SK-N-SH (cell line): ENCODE measurements around the gene DCDC1. TPM values are rescaled to one million over a fixed set of nuclear protein-coding genes. Genes with fewer than 3 reads are reported as not detected.
A peak's percentile ranks its signal among the peaks of the same experiment; 100 is the strongest.

Source experiments
- CTCF ChIA-PET: fragments of 300-600, 350-600 bp; formaldehyde crosslinking; extraction: SDS; loops from one replicate; lab custom pipeline; 2021; lab: Yijun Ruan, JAX
- POLR2A ChIA-PET: fragments of 350-600 bp; sonication (Branson Sonifier 250); formaldehyde crosslinking; extraction: SDS; loops from one replicate; lab custom pipeline; 2020; ENCODE audit warnings: antibody characterized with exemption, inconsistent platforms; lab: Yijun Ruan, JAX
- DNase-seq: peaks from one replicate; pipeline ENCODE4 v3.0.0; 2012
- H2AFZ ChIP-seq: fragments of 200-600 bp; sonication (generic); 2 replicates; pipeline ENCODE4 v1.8.1; 2016; ENCODE audit warnings: antibody characterized with exemption, mild to moderate bottlenecking, low read depth
- H3F3A ChIP-seq: fragments of 200-600 bp; sonication (generic); replicated peaks from 2 replicates; pipeline ENCODE3; 2016; ENCODE audit warnings: antibody characterized with exemption, mild to moderate bottlenecking; ENCODE audit not compliant: insufficient read depth
- H3K27ac ChIP-seq, 2 experiments: fragments of 200-500 bp in 1 of 2; fragments of 200-600 bp in 1 of 2; sonication (Bioruptor generic) in 1 of 2; sonication (generic), shearing (Covaris generic) in 1 of 2; 2 replicates each; pipeline versions ENCODE4 v1.5.1 to v1.6.1; 2014 to 2016; ENCODE audit warnings: low read depth in 2 of 2, inconsistent platforms in 1 of 2, low read length in 1 of 2, mild to moderate bottlenecking in 1 of 2, mixed read lengths in 1 of 2
- H3K27me3 ChIP-seq: fragments of 200-600 bp; sonication (generic), shearing (Covaris generic); 2 replicates; pipeline ENCODE4 v1.6.1; 2016; ENCODE audit warnings: mixed run types; ENCODE audit not compliant: insufficient read depth
- H3K36me3 ChIP-seq, 2 experiments: fragments of 200-500 bp in 1 of 2; fragments of 200-600 bp in 1 of 2; sonication (Bioruptor generic) in 1 of 2; sonication (generic) in 1 of 2; replicated peaks in 1 of 2; 2 replicates each; pipeline versions ENCODE3 to v1.5.1; 2014 to 2016; ENCODE audit warnings: low read length in 1 of 2, mild to moderate bottlenecking in 1 of 2; ENCODE audit not compliant: insufficient read depth in 2 of 2, control insufficient read depth in 1 of 2
- H3K4me1 ChIP-seq, 2 experiments: fragments of 200-500 bp in 1 of 2; fragments of 200-600 bp in 1 of 2; sonication (Bioruptor generic) in 1 of 2; sonication (generic), shearing (Covaris generic) in 1 of 2; 2 replicates each; pipeline versions ENCODE4 v1.5.1 to v1.6.1; 2014 to 2016; ENCODE audit warnings: low read depth in 1 of 2, low read length in 1 of 2, mixed run types in 1 of 2; ENCODE audit not compliant: insufficient read depth in 2 of 2, control insufficient read depth in 1 of 2
- H3K4me2 ChIP-seq: fragments of 200-600 bp; sonication (generic), shearing (Covaris generic); 2 replicates; pipeline ENCODE4 v1.6.1; 2017; ENCODE audit warnings: mixed run types
- H3K4me3 ChIP-seq, 2 experiments: fragments of 200-500 bp in 1 of 2; fragments of 200-600 bp in 1 of 2; sonication (Bioruptor generic) in 1 of 2; sonication (generic), shearing (Covaris generic) in 1 of 2; 2 replicates each; pipeline versions ENCODE4 v1.5.1 to v1.8.1; 2014 to 2016; ENCODE audit warnings: low read depth in 2 of 2, inconsistent platforms in 1 of 2, low read length in 1 of 2, mild to moderate bottlenecking in 1 of 2, mixed read lengths in 1 of 2, moderate library complexity in 1 of 2
- H3K79me2 ChIP-seq: fragments of 200-600 bp; sonication (generic); 2 replicates; pipeline ENCODE4 v1.8.1; 2017; ENCODE audit warnings: mild to moderate bottlenecking; ENCODE audit not compliant: insufficient read depth
- H3K9ac ChIP-seq: fragments of 200-600 bp; sonication (generic); 2 replicates; pipeline ENCODE4 v1.6.1; 2017; ENCODE audit warnings: mixed run types
- H3K9me2 ChIP-seq: fragments of 200-600 bp; sonication (generic); 2 replicates; pipeline ENCODE4 v1.6.1; 2017; ENCODE audit warnings: mixed run types
- H3K9me3 ChIP-seq: fragments of 200-600 bp; sonication (generic); 2 replicates; pipeline ENCODE4 v1.6.1; 2017; ENCODE audit warnings: mixed run types, mild to moderate bottlenecking, moderate library complexity
- H4K20me1 ChIP-seq: fragments of 200-600 bp; sonication (generic); 2 replicates; pipeline ENCODE4 v1.6.1; 2017; ENCODE audit warnings: mild to moderate bottlenecking, mixed run types; ENCODE audit not compliant: insufficient read depth
- CHD2 ChIP-seq: fragments of 150-350 bp; IDR thresholded peaks from 2 replicates; pipeline ENCODE4 v1.6.1; 2018; ENCODE audit warnings: low read length; ENCODE audit not compliant: partially characterized antibody
- ELF1 ChIP-seq: IDR thresholded peaks from 2 replicates; pipeline ENCODE4 v1.4.0; 2012
- EP300 ChIP-seq, 2 experiments: IDR thresholded peaks; 2 replicates each; pipeline versions ENCODE4 v1.4.0 to v1.6.1; 2012; ENCODE audit warnings: borderline replicate concordance in 1 of 2, low read depth in 1 of 2, low read length in 1 of 2
- EZH2phosphoT487 ChIP-seq: fragments of 200-600 bp; sonication (generic); IDR thresholded peaks from 2 replicates; pipeline ENCODE4 v1.6.1; 2017; ENCODE audit warnings: low read depth, mixed run types, mild to moderate bottlenecking, antibody characterized with exemption, moderate library complexity, borderline replicate concordance
- FOSL2 ChIP-seq: IDR thresholded peaks from 2 replicates; pipeline ENCODE4 v1.4.0; 2012; ENCODE audit warnings: low read depth, mild to moderate bottlenecking, moderate library complexity, borderline replicate concordance
- FOXJ3 ChIP-seq: sonication (generic); formaldehyde crosslinking; IDR thresholded peaks from 2 replicates; pipeline ENCODE4 v1.5.1; 2020; ENCODE audit warnings: mild to moderate bottlenecking, missing genetic modification reagents
- FOXM1 ChIP-seq: IDR thresholded peaks from 2 replicates; pipeline ENCODE4 v1.4.0; 2012; ENCODE audit warnings: low read depth, mild to moderate bottlenecking
- GABPA ChIP-seq: IDR thresholded peaks from 2 replicates; pipeline ENCODE4 v1.4.0; 2012; ENCODE audit warnings: low read depth, mild to moderate bottlenecking
- GATA2 ChIP-seq: sonication (generic); formaldehyde crosslinking; IDR thresholded peaks from 2 replicates; pipeline ENCODE4 v1.5.0; 2020; ENCODE audit warnings: mild to moderate bottlenecking, missing genetic modification reagents
- JUND ChIP-seq: IDR thresholded peaks from 2 replicates; pipeline ENCODE4 v1.4.0; 2012
- MXI1 ChIP-seq: IDR thresholded peaks from 2 replicates; pipeline ENCODE4 v1.6.1; 2012; ENCODE audit warnings: mild to moderate bottlenecking, low read depth, low read length, improper control_type of control experiment
- NFIC ChIP-seq: IDR thresholded peaks from 2 replicates; pipeline ENCODE4 v1.4.0; 2012; ENCODE audit warnings: borderline replicate concordance
- NRF1 ChIP-seq: IDR thresholded peaks from 2 replicates; pipeline ENCODE4 v1.6.1; 2012; ENCODE audit warnings: low read depth, mild to moderate bottlenecking, low read length
- POLR2AphosphoS5 ChIP-seq: IDR thresholded peaks from 2 replicates; pipeline ENCODE4 v1.6.1; 2012; ENCODE audit warnings: low read depth, low read length
- RAD21 ChIP-seq: IDR thresholded peaks from 2 replicates; pipeline ENCODE4 v1.6.1; 2012; ENCODE audit warnings: mild to moderate bottlenecking, low read length
- RCOR1 ChIP-seq: fragments of 150-350 bp; IDR thresholded peaks from 2 replicates; pipeline ENCODE4 v1.6.1; 2017; ENCODE audit warnings: antibody characterized with exemption, low read length
- RFX5 ChIP-seq: IDR thresholded peaks from 2 replicates; pipeline ENCODE4 v1.6.1; 2012; ENCODE audit warnings: mild to moderate bottlenecking, improper control_type of control experiment, low read length
- SIN3A ChIP-seq: IDR thresholded peaks from 2 replicates; pipeline ENCODE4 v1.6.1; 2012; ENCODE audit warnings: low read depth, mild to moderate bottlenecking, low read length, moderate library complexity, borderline replicate concordance
- SMC3 ChIP-seq: IDR thresholded peaks from 2 replicates; pipeline ENCODE4 v1.6.1; 2012; ENCODE audit warnings: low read depth, low read length, improper control_type of control experiment
- USF1 ChIP-seq: IDR thresholded peaks from 2 replicates; pipeline ENCODE4 v1.4.0; 2012; ENCODE audit warnings: low read depth, borderline replicate concordance
- USF2 ChIP-seq: fragments of 150-350 bp; IDR thresholded peaks from 2 replicates; pipeline ENCODE4 v1.6.1; 2017; ENCODE audit warnings: antibody characterized with exemption, low read length, low read depth, borderline replicate concordance
- whole genome bisulfite sequencing: methylation state at CpG from one replicate; pipeline ENCODE4 v1.1.6; 2017; ENCODE audit warnings: low lambda C conversion rate; 5-methylcytosine and 5-hydroxymethylcytosine counted together
- polyA plus RNA-seq, 3 experiments: library from polyadenylated mRNA; depleted of rRNA; stranded (reverse); fragments of >200 nt; gene quantifications; 2 replicates each; pipeline ENCODE4 v1.2.3, GENCODE V29; 2012
- TF ChIP-seq, protein P1 (sequence below): IDR thresholded peaks from 2 replicates; pipeline ENCODE4; 2012

Gene DCDC1
- polyA plus RNA-seq, 1 of the 3 experiments (the other 2 are of a cell fraction) = 0.12 TPM

- ChIA-PET POLR2A (no interaction called here), CTCF (interaction anchor here (1.7 to 2.5 kb wide), 3 partner anchors 12 to 40 kb away, joined by 4 to 9 read pairs (median 8); no protein-coding TSS in a partner anchor)
- Histone ChIP-seq H3K79me2 (no peaks in the 10 kb centered on the region), H3K9ac (no peak overlapping the region), H3F3A (no peaks in the 10 kb centered on the region), H4K20me1 (no peaks in the 10 kb centered on the region), H3K4me3 (no peak overlapping the region), H3K36me3 (no peaks in the 10 kb centered on the region), H3K4me2 (no peak overlapping the region), H3K4me1 (peaks cover 0 to 19% of the 10 kb centered on the region in 2 experiments; a peak in 2 of 4 replicates), H2AFZ (no peak overlapping the region), H3K27me3 (no peaks in the 10 kb centered on the region), H3K9me3 (no peaks in the 10 kb centered on the region), H3K27ac (no peak overlapping the region), H3K9me2 (no peaks in the 10 kb centered on the region)
- 26% methylated on average over 3 of the region's 3 CpGs for WGBS
- no peak for TF ChIP-seq GABPA
- TF ChIP-seq NFIC = no peak
- TF ChIP-seq RFX5 = no peak
- no peak for TF ChIP-seq FOSL2
- no peak for TF ChIP-seq JUND
- no peak for TF ChIP-seq ELF1
- TF ChIP-seq RCOR1 = no peak
- TF ChIP-seq FOXM1 = no peak
- no peak for TF ChIP-seq RAD21
- TF ChIP-seq, protein P1, sequence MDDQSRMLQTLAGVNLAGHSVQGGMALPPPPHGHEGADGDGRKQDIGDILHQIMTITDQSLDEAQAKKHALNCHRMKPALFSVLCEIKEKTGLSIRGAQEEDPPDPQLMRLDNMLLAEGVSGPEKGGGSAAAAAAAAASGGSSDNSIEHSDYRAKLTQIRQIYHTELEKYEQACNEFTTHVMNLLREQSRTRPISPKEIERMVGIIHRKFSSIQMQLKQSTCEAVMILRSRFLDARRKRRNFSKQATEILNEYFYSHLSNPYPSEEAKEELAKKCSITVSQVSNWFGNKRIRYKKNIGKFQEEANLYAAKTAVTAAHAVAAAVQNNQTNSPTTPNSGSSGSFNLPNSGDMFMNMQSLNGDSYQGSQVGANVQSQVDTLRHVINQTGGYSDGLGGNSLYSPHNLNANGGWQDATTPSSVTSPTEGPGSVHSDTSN = no peak
- no peak for TF ChIP-seq EZH2phosphoT487
- TF ChIP-seq GATA2 (CRISPR knock-in tag) = no peak
- TF ChIP-seq NRF1 = no peak
- no peak for TF ChIP-seq CHD2
- no peak for DNase-seq
Observed at GRCh38 chr11:30873924-30874610, 495.5 kb downstream of the DCDC1 start.

DNA sequence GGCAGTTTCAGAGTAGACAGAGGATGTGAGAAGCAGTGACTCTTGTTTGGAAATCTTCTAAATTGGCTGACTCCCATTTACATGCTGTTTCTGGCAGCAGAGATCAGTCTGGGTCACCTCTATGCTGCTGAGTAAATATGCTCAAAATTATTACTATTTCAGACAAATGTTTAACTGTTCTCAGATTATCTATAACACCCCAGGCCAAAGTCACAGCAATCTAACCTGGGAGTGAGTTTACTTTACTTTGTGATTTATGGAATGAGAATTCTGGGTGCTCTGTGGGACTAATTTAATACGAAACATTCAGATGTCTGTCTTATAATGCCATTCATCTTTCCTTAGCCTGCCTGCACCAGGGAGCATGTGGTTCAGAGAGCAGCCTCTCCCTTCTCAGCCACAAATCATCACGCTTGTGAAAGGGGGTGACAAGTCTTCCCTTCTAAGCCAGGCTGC is 500.9 kb downstream of the DCDC1 start:
- H3K36me3 ChIP-seq = no peaks in the 10 kb centered on the region
- POLR2A ChIA-PET = no interaction called here
- no peaks in the 10 kb centered on the region for H3K9me2 ChIP-seq
- H3K4me1 ChIP-seq = peaks cover 0 to 6% of the 10 kb centered on the region in 2 experiments; a peak in 1 of 4 replicates
- CTCF ChIA-PET = no interaction called here
- no peaks in the 10 kb centered on the region for H3K9me3 ChIP-seq
- H3K27ac ChIP-seq = peak overlapping the region in 1 of 2 experiments; percentile 77; a peak in 2 of 4 replicates
- TF ChIP-seq USF1 (no peak), GATA2 (CRISPR knock-in tag) (peak; percentile 42; the same call in 1 of the 2 replicates), POLR2AphosphoS5 (no peak), EP300 (IDR thresholded peaks at IDR 0.05; ENCODE audit: borderline replicate concordance in 1 of 2, low read depth in 1 of 2, low read length in 1 of 2) (peak in 1 of 2 experiments; percentile 85; a peak in 2 of 4 replicates), FOXJ3 (CRISPR knock-in tag) (no peak), USF2 (no peak), MXI1 (peak; percentile 43; the same call in 1 of the 2 replicates), SMC3 (no peak), SIN3A (no peak), RCOR1 (no peak), CHD2 (no peak), ELF1 (no peak)
- H2AFZ ChIP-seq = no peak overlapping the region
- no peaks in the 10 kb centered on the region for H3K27me3 ChIP-seq
- 11% methylated on average over 2 of the region's 2 CpGs for WGBS
- no peak overlapping the region for H3K9ac ChIP-seq
- H4K20me1 ChIP-seq = no peaks in the 10 kb centered on the region
- peak; percentile 23 for DNase-seq
- no peak overlapping the region for H3K4me3 ChIP-seq
- H3K4me2 ChIP-seq = no peak overlapping the region
- H3F3A ChIP-seq = no peaks in the 10 kb centered on the region
- H3K79me2 ChIP-seq = no peaks in the 10 kb centered on the region
